ENCODE results near the gene ZBTB22. TPM values are rescaled to one million over a fixed set of nuclear protein-coding genes. Genes with fewer than 3 reads are reported as not detected.

Gene ZBTB22
- total and polyA plus RNA-seq, 10 donors = 10.8 to 27.2 (median 19.1) TPM

- Histone ChIP-seq H3K4me3 (peak overlapping the region; percentile 63 to 94 (median 80)), H3K9me3 (no peaks in the 10 kb centered on the region), H3K36me3 (peaks cover 6 to 63% (median 49%) of the 10 kb centered on the region in 6 donors), H3K4me1 (peaks cover 51 to 83% (median 71%) of the 10 kb centered on the region in 6 donors), H3K27me3 (replicated peaks in 1 of 7) (no peaks in the 10 kb centered on the region), H3K27ac (peak overlapping the region; percentile 91 to 99 (median 96))
- TF ChIP-seq CTCF (IDR thresholded peaks at IDR 0.05 in 8 of 11, conservative IDR thresholded peaks at IDR 0.05 in 3 of 11) = no peak
- no peak for TF ChIP-seq POLR2AphosphoS5 (IDR thresholded peaks at IDR 0.05)
- no peak for TF ChIP-seq POLR2A (IDR thresholded peaks at IDR 0.05)
- 8 to 11% (median 10%) methylated on average over 22 of the region's 22 CpGs for WGBS, 5 donors
- DNase-seq = no peak
- intact Hi-C loops (cut with DNase I; ENCODE audit: low total_unique reads) = no loop called here
Measured at GRCh38 chr6:33272275-33273128, 45.0 kb downstream of the ZBTB22 start.

DNA sequence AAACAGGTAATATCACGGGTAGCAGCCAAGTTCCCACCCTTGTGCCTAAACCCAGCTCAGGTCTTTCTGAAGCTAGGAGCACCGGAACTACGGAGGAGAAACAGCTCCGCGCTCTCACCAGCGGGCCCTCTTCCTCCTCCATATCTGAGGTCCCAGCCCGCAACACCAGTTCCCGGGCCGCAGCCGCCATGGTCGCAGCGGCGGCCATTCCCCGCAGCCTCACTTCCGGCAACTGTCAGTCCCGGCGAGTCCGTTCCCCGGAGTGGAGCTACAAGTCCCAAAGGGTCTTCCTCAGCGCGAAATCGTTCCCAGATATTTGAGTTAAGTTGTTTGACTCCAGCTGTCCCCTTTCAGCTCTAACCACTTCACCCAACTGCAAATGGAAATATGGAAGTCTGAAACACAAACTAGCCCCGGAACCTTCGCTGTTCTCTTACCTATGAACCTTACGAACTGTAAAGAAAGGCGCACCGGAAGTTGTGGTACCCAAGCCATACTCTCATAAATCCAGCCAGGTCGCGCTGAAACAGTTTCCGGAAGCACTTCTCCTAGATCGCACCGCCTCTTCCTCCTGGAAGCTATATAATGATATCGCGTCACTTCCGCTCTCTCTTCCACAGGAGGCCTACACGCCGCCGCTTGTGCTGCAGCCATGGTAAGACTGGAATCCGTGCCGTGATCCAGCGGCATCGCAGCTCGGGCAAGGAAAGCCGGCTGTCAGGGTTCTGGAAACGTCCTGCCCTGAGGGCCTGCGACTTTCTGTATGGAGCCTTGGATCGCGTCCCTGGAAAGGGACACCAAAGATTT lies 45.9 kb downstream of the ZBTB22 start, which contains the start of the genes RPS18 and VPS52:
Gene RPS18 (plus strand): TSS at position 608 of the 807 bp plus-strand sequence. CDS start 45 bp downstream, at position 653.
Gene VPS52 (minus strand): TSS at position 409 of the 807 bp plus-strand sequence. CDS start 201 bp downstream, at position 208.
- peak; percentile 94 for DNase-seq
- 0% methylated on average over 33 to 48 of the region's 48 CpGs for WGBS, 5 donors

GRCh38 chr6:33271117-33271467 lies 46.5 kb downstream of the ZBTB22 start:
- intact Hi-C loops (cut with DNase I; ENCODE audit: low total_unique reads) = no loop called here
- 2 to 5% (median 3%) methylated on average over 7 of the region's 7 CpGs for WGBS, 5 donors

More for the DNA sequence above, 45.9 kb downstream of the ZBTB22 start, which contains the start of the genes RPS18 and VPS52:
- H3K27ac ChIP-seq = peak within 1 kb of the TSS; percentile 91 to 99 (median 96)
- H3K4me1 ChIP-seq = peaks cover 50 to 78% (median 66%) of the 10 kb centered on the region in 6 donors
- no peaks in the 10 kb centered on the region for H3K27me3 ChIP-seq (replicated peaks in 1 of 7)
- H3K4me3 ChIP-seq = peak within 1 kb of the TSS; percentile 63 to 94 (median 80)
- intact Hi-C loops (cut with DNase I; ENCODE audit: low total_unique reads) = no loop called here
- TF ChIP-seq POLR2AphosphoS5 (IDR thresholded peaks at IDR 0.05) (peak; percentile 98 to 100 (median 99)), CTCF (IDR thresholded peaks at IDR 0.05 in 8 of 11, conservative IDR thresholded peaks at IDR 0.05 in 3 of 11) (peak in 4 of 11 experiments; percentile 4 to 31 (median 18)), POLR2A (IDR thresholded peaks at IDR 0.05) (peak; percentile 5 to 93 (median 92))
- no peaks in the 10 kb centered on the region for H3K9me3 ChIP-seq
- H3K36me3 ChIP-seq = peaks cover 6 to 71% (median 57%) of the 10 kb centered on the region in 6 donors

More at GRCh38 chr6:33271117-33271467, 46.5 kb downstream of the ZBTB22 start:
- Histone ChIP-seq H3K27me3 (replicated peaks in 1 of 7) (no peaks in the 10 kb centered on the region), H3K27ac (peak overlapping the region; percentile 91 to 99 (median 96)), H3K9me3 (no peaks in the 10 kb centered on the region), H3K36me3 (peaks cover 6 to 71% (median 58%) of the 10 kb centered on the region in 6 donors), H3K4me3 (peak overlapping the region; percentile 63 to 94 (median 80)), H3K4me1 (peaks cover 44 to 72% (median 60%) of the 10 kb centered on the region in 6 donors)
- DNase-seq = no peak
- TF ChIP-seq POLR2A (IDR thresholded peaks at IDR 0.05) (no peak), POLR2AphosphoS5 (IDR thresholded peaks at IDR 0.05) (no peak), CTCF (IDR thresholded peaks at IDR 0.05 in 8 of 11, conservative IDR thresholded peaks at IDR 0.05 in 3 of 11) (no peak)

Small RNAs within 50 kb of the gene (microRNA-seq; reads per million reads assigned to microRNA genes)
- gene MIR6834 (0 to 0.35 (median 0) reads per million in 3 donors), gene MIR6873 (0 to 0.36 (median 0) reads per million in 3 donors)

Other genes with a start within 250 kb of the ZBTB22 start
- 100 to 1,000 TPM; 253 to 621 (median 517) TPM for gene HLA-DPA1, start 244.1 kb downstream of the ZBTB22 start, total RNA-seq
- 100 to 1,000 TPM; 346 to 466 (median 352) TPM for gene HLA-DPA1, start 244.1 kb downstream of the ZBTB22 start, polyA plus RNA-seq
- gene HLA-DPB1, start 241.8 kb downstream of the ZBTB22 start, total RNA-seq = 100 to 1,000 TPM; 209 to 647 (median 414) TPM
- gene HLA-DPB1, start 241.8 kb downstream of the ZBTB22 start, polyA plus RNA-seq = 100 to 1,000 TPM; 543 to 817 (median 574) TPM
- gene COL11A2, start 125.3 kb downstream of the ZBTB22 start, total RNA-seq = 1 to 10 TPM in 6 of 7 donors, under 1 TPM in 1; 0.79 to 2.4 (median 1.3) TPM
- 1 to 10 TPM in 2 of 3 donors, under 1 TPM in 1; 0.68 to 2.2 (median 1.8) TPM for gene COL11A2, start 125.3 kb downstream of the ZBTB22 start, polyA plus RNA-seq
- 10 to 100 TPM; 30.9 to 66.8 (median 54.2) TPM for gene RXRB, start 117.1 kb downstream of the ZBTB22 start, total RNA-seq
- 10 to 100 TPM; 29.1 to 72.4 (median 53.0) TPM for gene RXRB, start 117.1 kb downstream of the ZBTB22 start, polyA plus RNA-seq
- gene SLC39A7, start 116.9 kb downstream of the ZBTB22 start, total RNA-seq = 10 to 100 TPM; 42.8 to 58.7 (median 48.8) TPM
- gene SLC39A7, start 116.9 kb downstream of the ZBTB22 start, polyA plus RNA-seq = 10 to 100 TPM; 28.8 to 42.3 (median 33.8) TPM
- 10 to 100 TPM in 5 of 7 donors, 1 to 10 TPM in 2; 8.7 to 20.1 (median 14.9) TPM for gene HSD17B8, start 113.1 kb downstream of the ZBTB22 start, total RNA-seq
- 10 to 100 TPM; 15.8 to 24.1 (median 16.5) TPM for gene HSD17B8, start 113.1 kb downstream of the ZBTB22 start, polyA plus RNA-seq
- 10 to 100 TPM; 13.4 to 37.8 (median 29.6) TPM for gene RING1, start 109.2 kb downstream of the ZBTB22 start, total RNA-seq
- 10 to 100 TPM; 29.2 to 42.3 (median 32.5) TPM for gene RING1, start 109.2 kb downstream of the ZBTB22 start, polyA plus RNA-seq
- 10 to 100 TPM; 51.0 to 87.7 (median 59.1) TPM for gene VPS52, start 45.9 kb downstream of the ZBTB22 start, total RNA-seq
- 10 to 100 TPM; 31.7 to 51.0 (median 48.5) TPM for gene VPS52, start 45.9 kb downstream of the ZBTB22 start, polyA plus RNA-seq
- 1,000 to 10,000 TPM; 1,471 to 2,906 (median 2,449) TPM for gene RPS18, start 45.7 kb downstream of the ZBTB22 start, total RNA-seq
- over 10,000 TPM in 2 of 3 donors, 1,000 to 10,000 TPM in 1; 8,573 to 17,605 (median 14,270) TPM for gene RPS18, start 45.7 kb downstream of the ZBTB22 start, polyA plus RNA-seq
- 10 to 100 TPM; 17.6 to 31.6 (median 27.1) TPM for gene B3GALT4, start 40.6 kb downstream of the ZBTB22 start, total RNA-seq
- gene B3GALT4, start 40.6 kb downstream of the ZBTB22 start, polyA plus RNA-seq = 10 to 100 TPM; 11.5 to 17.7 (median 13.5) TPM
- 10 to 100 TPM; 30.5 to 53.1 (median 43.6) TPM for gene WDR46, start 28.5 kb downstream of the ZBTB22 start, total RNA-seq
- gene WDR46, start 28.5 kb downstream of the ZBTB22 start, polyA plus RNA-seq = 100 to 1,000 TPM in 1 of 3 donors, 10 to 100 TPM in 2; 52.6 to 101 (median 96.1) TPM
- 10 to 100 TPM; 11.3 to 35.7 (median 26.5) TPM for gene PFDN6, start 28.1 kb downstream of the ZBTB22 start, total RNA-seq
- gene PFDN6, start 28.1 kb downstream of the ZBTB22 start, polyA plus RNA-seq = 100 to 1,000 TPM; 150 to 169 (median 158) TPM
- 100 to 1,000 TPM; 123 to 212 (median 146) TPM for gene RGL2, start 18.8 kb downstream of the ZBTB22 start, total RNA-seq
- gene RGL2, start 18.8 kb downstream of the ZBTB22 start, polyA plus RNA-seq = 100 to 1,000 TPM in 2 of 3 donors, 10 to 100 TPM in 1; 73.3 to 180 (median 133) TPM
- gene TAPBP, start 3.7 kb downstream of the ZBTB22 start, total RNA-seq = 100 to 1,000 TPM; 238 to 292 (median 285) TPM
- 100 to 1,000 TPM in 1 of 3 donors, 10 to 100 TPM in 2; 42.6 to 101 (median 81.6) TPM for gene TAPBP, start 3.7 kb downstream of the ZBTB22 start, polyA plus RNA-seq
- gene DAXX, start 5.2 kb upstream of the ZBTB22 start, total RNA-seq = 10 to 100 TPM; 47.6 to 76.3 (median 67.9) TPM
- 10 to 100 TPM; 47.8 to 59.3 (median 54.0) TPM for gene DAXX, start 5.2 kb upstream of the ZBTB22 start, polyA plus RNA-seq
- gene KIFC1, start 74.1 kb upstream of the ZBTB22 start, total RNA-seq = 1 to 10 TPM; 1.2 to 9.2 (median 6.6) TPM
- gene KIFC1, start 74.1 kb upstream of the ZBTB22 start, polyA plus RNA-seq = 10 to 100 TPM in 1 of 3 donors, 1 to 10 TPM in 2; 1.3 to 11.3 (median 3.7) TPM
- gene PHF1, start 93.3 kb upstream of the ZBTB22 start, total RNA-seq = 100 to 1,000 TPM in 3 of 7 donors, 10 to 100 TPM in 4; 83.0 to 133 (median 93.6) TPM
- 100 to 1,000 TPM in 2 of 3 donors, 10 to 100 TPM in 1; 89.3 to 181 (median 171) TPM for gene PHF1, start 93.3 kb upstream of the ZBTB22 start, polyA plus RNA-seq
- 100 to 1,000 TPM; 113 to 149 (median 130) TPM for gene CUTA, start 100.4 kb upstream of the ZBTB22 start, total RNA-seq
- 100 to 1,000 TPM; 198 to 225 (median 206) TPM for gene CUTA, start 100.4 kb upstream of the ZBTB22 start, polyA plus RNA-seq
- 10 to 100 TPM; 20.1 to 30.8 (median 25.9) TPM for gene SYNGAP1, start 102.3 kb upstream of the ZBTB22 start, total RNA-seq
- gene SYNGAP1, start 102.3 kb upstream of the ZBTB22 start, polyA plus RNA-seq = 10 to 100 TPM in 1 of 3 donors, 1 to 10 TPM in 2; 3.6 to 14.7 (median 4.6) TPM
- 1 to 10 TPM; 4.4 to 8.4 (median 6.1) TPM for gene ZBTB9, start 136.8 kb upstream of the ZBTB22 start, total RNA-seq
- 1 to 10 TPM; 3.6 to 5.3 (median 4.3) TPM for gene ZBTB9, start 136.8 kb upstream of the ZBTB22 start, polyA plus RNA-seq